HEK293T (cell line): ENCODE results near the gene BAIAP2L1.

Experiments used
- CTCF ChIA-PET: fragments of 350-600 bp; formaldehyde crosslinking; extraction: SDS; loops from one replicate; lab custom pipeline; 2021; ENCODE audit warnings: antibody characterized with exemption, inconsistent platforms; lab: Yijun Ruan, JAX
- POLR2A ChIA-PET: fragments of 350-600 bp; formaldehyde crosslinking; extraction: SDS; loops from one replicate; lab custom pipeline; 2020; ENCODE audit warnings: antibody characterized with exemption, inconsistent platforms; lab: Yijun Ruan, JAX
- DNase-seq: peaks from one replicate; pipeline ENCODE4 v3.0.0; 2012; ENCODE audit warnings: mixed read lengths; ENCODE audit errors: extremely low spot score
- ARNT ChIP-seq: fragments of 450-650 bp; IDR thresholded peaks from 2 replicates; pipeline ENCODE4 v1.6.1; 2017; ENCODE audit warnings: mild to moderate bottlenecking
- BHLHE40 ChIP-seq: fragments of 450-650 bp; IDR thresholded peaks from 2 replicates; pipeline ENCODE4 v1.6.1; 2016; ENCODE audit warnings: mild to moderate bottlenecking, moderate library complexity, borderline replicate concordance
- CTBP1 ChIP-seq: fragments of 450-650 bp; IDR thresholded peaks from 2 replicates; pipeline ENCODE4 v1.6.1; 2016; ENCODE audit warnings: borderline replicate concordance
- ELF4 ChIP-seq: fragments of 450-650 bp; IDR thresholded peaks from 2 replicates; pipeline ENCODE4 v1.6.1; 2017; ENCODE audit warnings: antibody characterized with exemption
- FOXA1 ChIP-seq: fragments of 450-650 bp; IDR thresholded peaks from 2 replicates; pipeline ENCODE4 v1.6.1; 2016; ENCODE audit warnings: mild to moderate bottlenecking
- FOXK2 ChIP-seq: fragments of 450-650 bp; IDR thresholded peaks from 2 replicates; pipeline ENCODE4 v1.6.1; 2016; ENCODE audit warnings: mild to moderate bottlenecking
- FOXM1 ChIP-seq: fragments of 450-650 bp; IDR thresholded peaks from 2 replicates; pipeline ENCODE4 v1.6.1; 2017; ENCODE audit warnings: mild to moderate bottlenecking, borderline replicate concordance
- HDGF ChIP-seq: fragments of 450-650 bp; IDR thresholded peaks from 2 replicates; pipeline ENCODE4 v1.6.1; 2017; ENCODE audit warnings: antibody characterized with exemption, borderline replicate concordance
- L3MBTL2 ChIP-seq: fragments of 450-650 bp; conservative IDR thresholded peaks from 2 replicates; pipeline ENCODE4 v1.6.1; 2016; ENCODE audit warnings: mild to moderate bottlenecking
- LEF1 ChIP-seq: fragments of 450-650 bp; IDR thresholded peaks from 2 replicates; pipeline ENCODE4 v1.6.1; 2017; ENCODE audit warnings: mild to moderate bottlenecking, borderline replicate concordance
- NFRKB ChIP-seq: fragments of 450-650 bp; IDR thresholded peaks from 2 replicates; pipeline ENCODE4 v1.6.1; 2016; ENCODE audit warnings: mild to moderate bottlenecking, moderate library complexity
- PKNOX1 ChIP-seq: fragments of 450-650 bp; IDR thresholded peaks from 2 replicates; pipeline ENCODE4 v1.6.1; 2016
- SP1 ChIP-seq: fragments of 450-650 bp; IDR thresholded peaks from 2 replicates; pipeline ENCODE4 v1.6.1; 2017
- SUZ12 ChIP-seq: fragments of 450-650 bp; IDR thresholded peaks from 2 replicates; pipeline ENCODE4 v1.6.1; 2016; ENCODE audit warnings: mild to moderate bottlenecking
- TARDBP ChIP-seq: fragments of 450-650 bp; IDR thresholded peaks from 2 replicates; pipeline ENCODE4 v1.6.1; 2016
- ZNF384 ChIP-seq: fragments of 450-650 bp; IDR thresholded peaks from 2 replicates; pipeline ENCODE4 v1.6.1; 2016

BAIAP2L1 gene

GRCh38 chr7:98355250-98355538 lies 45.7 kb downstream of the BAIAP2L1 start:
- POLR2A ChIA-PET = no interaction called here
- CTCF ChIA-PET = no interaction called here

GRCh38 chr7:98354511-98355249 lies 46.2 kb downstream of the BAIAP2L1 start:
- CTCF ChIA-PET = no interaction called here
- POLR2A ChIA-PET = no interaction called here
- TF ChIP-seq FOXA1 (no peak), NFRKB (no peak), LEF1 (no peak), SP1 (no peak), PKNOX1 (no peak), ARNT (no peak), L3MBTL2 (no peak), ZNF384 (no peak)
- DNase-seq = no peak

More at GRCh38 chr7:98355250-98355538, 45.7 kb downstream of the BAIAP2L1 start:
- TF ChIP-seq L3MBTL2 (no peak), FOXM1 (no peak), NFRKB (no peak), ARNT (no peak), SUZ12 (no peak), FOXK2 (no peak), ELF4 (no peak), LEF1 (no peak), FOXA1 (no peak), SP1 (no peak), BHLHE40 (no peak), ZNF384 (no peak), TARDBP (no peak), CTBP1 (no peak), HDGF (no peak), PKNOX1 (no peak)
- no peak for DNase-seq

- DNase-seq = no peak
- POLR2A ChIA-PET = no interaction called here
- no peak for TF ChIP-seq PKNOX1
- no peak for TF ChIP-seq LEF1
- no peak for TF ChIP-seq HDGF
- TF ChIP-seq CTBP1 = no peak
- no peak for TF ChIP-seq ELF4
- TF ChIP-seq FOXA1 = no peak
- TF ChIP-seq ARNT = no peak
- no peak for TF ChIP-seq FOXM1
- TF ChIP-seq SUZ12 = no peak
- no peak for TF ChIP-seq L3MBTL2
- CTCF ChIA-PET = no interaction called here
These were observed 46.8 kb downstream of the BAIAP2L1 start for GRCh38 chr7:98354052-98354451.

- ChIA-PET CTCF (interaction anchor here (0.6 kb wide), 1 partner anchor 20 kb away, joined by 6 read pairs; no protein-coding TSS in a partner anchor), POLR2A (no interaction called here)
- TF ChIP-seq SP1 = no peak
- DNase-seq = no peak
These were observed 48.3 kb downstream of the BAIAP2L1 start for GRCh38 chr7:98352621-98353020.

GRCh38 chr7:98351136-98351535 lies 49.8 kb downstream of the BAIAP2L1 start:
- POLR2A ChIA-PET = no interaction called here
- DNase-seq = no peak
- TF ChIP-seq FOXK2 = no peak
- no peak for TF ChIP-seq TARDBP
- TF ChIP-seq HDGF = no peak
- no peak for TF ChIP-seq ARNT
- TF ChIP-seq FOXM1 = no peak
- TF ChIP-seq PKNOX1 = no peak
- TF ChIP-seq SP1 = no peak
- no peak for TF ChIP-seq CTBP1
- no peak for TF ChIP-seq SUZ12
- TF ChIP-seq FOXA1 = no peak
- no peak for TF ChIP-seq ZNF384
- CTCF ChIA-PET = no interaction called here

- ChIA-PET CTCF (no interaction called here), POLR2A (no interaction called here)
- no peak for DNase-seq
- no peak for TF ChIP-seq FOXK2
- TF ChIP-seq ELF4 = no peak
- TF ChIP-seq SUZ12 = no peak
- no peak for TF ChIP-seq HDGF
- no peak for TF ChIP-seq SP1
- no peak for TF ChIP-seq PKNOX1
- no peak for TF ChIP-seq ARNT
- no peak for TF ChIP-seq ZNF384
- no peak for TF ChIP-seq CTBP1
- TF ChIP-seq FOXM1 = no peak
- TF ChIP-seq TARDBP = no peak
These were observed 52.0 kb downstream of the BAIAP2L1 start for GRCh38 chr7:98348726-98349474.
